Sigmoid colon (tissue), 7 donors: Measurements from ENCODE around the gene C12orf43. TPM values are rescaled to one million over a fixed set of nuclear protein-coding genes. Genes with fewer than 3 reads are reported as not detected.

Experiments used
- DNase-seq: peaks from one replicate; pipeline ENCODE4 v3.0.0-alpha.2; 2019
- H3K27ac ChIP-seq, 4 donors: fragments of 200-600 bp; sonication (generic); one replicate each; pipeline ENCODE4 v1.5.1; 2016 to 2019; ENCODE audit warnings: mild to moderate bottlenecking in 1 of 4
- H3K27me3 ChIP-seq, 3 donors: fragments of 200-600 bp; sonication (generic); one replicate each; pipeline ENCODE4 v1.5.1; 2019; ENCODE audit warnings: mild to moderate bottlenecking in 1 of 3
- H3K36me3 ChIP-seq, 4 donors: fragments of 200-600 bp; sonication (generic); one replicate each; pipeline ENCODE4 v1.5.1; 2016 to 2019
- H3K4me1 ChIP-seq, 4 donors: fragments of 200-600 bp; sonication (generic); one replicate each; pipeline ENCODE4 v1.5.1; 2017 to 2019
- H3K4me3 ChIP-seq, 4 donors: fragments of 200-600 bp; sonication (generic); one replicate each; pipeline ENCODE4 v1.5.1; 2017 to 2019; ENCODE audit warnings: mild to moderate bottlenecking in 2 of 4, moderate library complexity in 1 of 4
- H3K9me3 ChIP-seq, 4 donors: fragments of 200-600 bp in 3 of 4; sonication (generic) in 3 of 4; one replicate each; pipeline versions ENCODE4 v1.5.1 to v1.6.1; 2013 to 2019
- EP300 ChIP-seq, 4 donors: sonication (generic); formaldehyde crosslinking; IDR thresholded peaks; one replicate each; pipeline ENCODE4 v1.6.1; 2017; ENCODE audit warnings: antibody characterized with exemption in 4 of 4
- POLR2A ChIP-seq, 2 donors: fragments of 450-650 bp; IDR thresholded peaks; one replicate each; pipeline ENCODE4 v1.6.1; 2016; ENCODE audit warnings: antibody characterized with exemption in 2 of 2, mild to moderate bottlenecking in 2 of 2, moderate library complexity in 2 of 2
- POLR2AphosphoS5 ChIP-seq, 4 donors: sonication (generic); formaldehyde crosslinking; IDR thresholded peaks; one replicate each; pipeline ENCODE4 v1.6.1; 2017; ENCODE audit warnings: antibody characterized with exemption in 4 of 4
- WGBS, 2 donors: extraction: QIAGEN DNeasy Blood & Tissue Kit; methylation state at CpG; one replicate each; pipeline ENCODE4 v1.1.7; 2013; 5-methylcytosine and 5-hydroxymethylcytosine counted together
- intact Hi-C: fragments of 100-400 bp; cut with DNase I; formaldehyde crosslinking; loops from one replicate; pipeline ENCODE4 v1.15.1; 2023
- polyA plus RNA-seq, 3 donors: library from polyadenylated mRNA; stranded (reverse); fragments of 200-250 nt; gene quantifications; one replicate each; pipeline ENCODE4 v1.2.3, GENCODE V29; 2013
- total RNA-seq, 4 donors: library from RNA; depleted of rRNA; stranded (reverse); fragments of >200 nt; gene quantifications; one replicate each; pipeline ENCODE4 v1.1.0, GENCODE V29; 2016
- TF ChIP-seq, protein P1 (sequence below), 4 experiments: fragments of 450-650 bp in 3 of 4; fragments of 200-600 bp in 1 of 4; IDR thresholded peaks; one replicate each; pipeline ENCODE4 v1.5.1; 2016 to 2019; ENCODE audit warnings: antibody characterized with exemption in 4 of 4, mild to moderate bottlenecking in 3 of 4, moderate library complexity in 2 of 4
- donor health status: healthy with polysubstance abuse.
- donor health status: Bipolar disorder and iron deficiency.
- donor health status: healthy.

Gene C12orf43
- total and polyA plus RNA-seq, 7 donors: 7.9 to 25.8 (median 12.5) TPM

DNA sequence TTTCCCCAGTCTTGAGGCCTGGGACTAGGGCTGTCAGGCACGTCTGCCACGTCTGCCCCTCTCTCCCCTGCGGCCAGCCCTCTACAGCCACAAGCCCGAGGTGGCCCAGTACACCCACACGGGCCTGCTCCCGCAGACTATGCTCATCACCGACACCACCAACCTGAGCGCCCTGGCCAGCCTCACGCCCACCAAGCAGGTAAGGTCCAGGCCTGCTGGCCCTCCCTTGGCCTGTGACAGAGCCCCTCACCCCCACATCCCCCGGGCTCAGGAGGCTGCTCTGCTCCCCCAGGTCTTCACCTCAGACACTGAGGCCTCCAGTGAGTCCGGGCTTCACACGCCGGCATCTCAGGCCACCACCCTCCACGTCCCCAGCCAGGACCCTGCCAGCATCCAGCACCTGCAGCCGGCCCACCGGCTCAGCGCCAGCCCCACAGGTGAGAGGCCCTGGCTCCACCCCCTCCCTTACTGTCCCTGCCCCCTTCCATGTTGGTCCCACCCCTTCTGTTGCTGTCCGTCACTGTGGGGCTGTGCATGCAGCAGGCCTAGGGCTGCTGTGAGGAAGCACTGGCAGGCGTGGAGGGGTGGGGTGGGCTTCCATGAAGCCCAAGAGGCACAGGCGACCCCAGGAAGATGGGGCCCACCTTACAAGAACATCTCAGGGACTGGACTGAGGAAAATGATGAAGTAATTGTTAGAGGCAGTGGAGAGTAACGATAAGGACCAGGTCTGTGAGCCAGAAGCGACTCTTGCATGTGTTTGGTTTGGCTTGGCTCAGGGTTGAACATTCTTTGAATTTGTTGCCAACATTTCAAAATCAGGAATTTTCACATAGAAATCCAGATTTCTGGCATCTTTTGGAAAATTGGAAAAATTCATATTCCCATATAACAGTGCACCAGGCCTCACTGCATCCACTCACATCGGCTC is 16.8 kb downstream of the C12orf43 start:
- no peaks in the 10 kb centered on the region for H3K4me1 ChIP-seq
- TF ChIP-seq POLR2AphosphoS5 (IDR thresholded peaks at IDR 0.05): no peak
- TF ChIP-seq POLR2A (IDR thresholded peaks at IDR 0.05): no peak
- TF ChIP-seq, protein P1, sequence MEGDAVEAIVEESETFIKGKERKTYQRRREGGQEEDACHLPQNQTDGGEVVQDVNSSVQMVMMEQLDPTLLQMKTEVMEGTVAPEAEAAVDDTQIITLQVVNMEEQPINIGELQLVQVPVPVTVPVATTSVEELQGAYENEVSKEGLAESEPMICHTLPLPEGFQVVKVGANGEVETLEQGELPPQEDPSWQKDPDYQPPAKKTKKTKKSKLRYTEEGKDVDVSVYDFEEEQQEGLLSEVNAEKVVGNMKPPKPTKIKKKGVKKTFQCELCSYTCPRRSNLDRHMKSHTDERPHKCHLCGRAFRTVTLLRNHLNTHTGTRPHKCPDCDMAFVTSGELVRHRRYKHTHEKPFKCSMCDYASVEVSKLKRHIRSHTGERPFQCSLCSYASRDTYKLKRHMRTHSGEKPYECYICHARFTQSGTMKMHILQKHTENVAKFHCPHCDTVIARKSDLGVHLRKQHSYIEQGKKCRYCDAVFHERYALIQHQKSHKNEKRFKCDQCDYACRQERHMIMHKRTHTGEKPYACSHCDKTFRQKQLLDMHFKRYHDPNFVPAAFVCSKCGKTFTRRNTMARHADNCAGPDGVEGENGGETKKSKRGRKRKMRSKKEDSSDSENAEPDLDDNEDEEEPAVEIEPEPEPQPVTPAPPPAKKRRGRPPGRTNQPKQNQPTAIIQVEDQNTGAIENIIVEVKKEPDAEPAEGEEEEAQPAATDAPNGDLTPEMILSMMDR (IDR thresholded peaks at IDR 0.05): no peak
- TF ChIP-seq EP300 (IDR thresholded peaks at IDR 0.05): no peak
- H3K9me3 ChIP-seq: no peaks in the 10 kb centered on the region
- H3K4me3 ChIP-seq: no peak overlapping the region
- peaks cover 7 to 31% (median 15%) of the 10 kb centered on the region in 4 donors for H3K36me3 ChIP-seq
- H3K27me3 ChIP-seq: peaks cover 0 to 12% (median 0%) of the 10 kb centered on the region in 3 donors
- intact Hi-C loops: no loop called here
- WGBS, 2 donors: 67 to 85% methylated on average over 23 of the region's 23 CpGs
- H3K27ac ChIP-seq: no peak overlapping the region
- DNase-seq: no peak

DNA sequence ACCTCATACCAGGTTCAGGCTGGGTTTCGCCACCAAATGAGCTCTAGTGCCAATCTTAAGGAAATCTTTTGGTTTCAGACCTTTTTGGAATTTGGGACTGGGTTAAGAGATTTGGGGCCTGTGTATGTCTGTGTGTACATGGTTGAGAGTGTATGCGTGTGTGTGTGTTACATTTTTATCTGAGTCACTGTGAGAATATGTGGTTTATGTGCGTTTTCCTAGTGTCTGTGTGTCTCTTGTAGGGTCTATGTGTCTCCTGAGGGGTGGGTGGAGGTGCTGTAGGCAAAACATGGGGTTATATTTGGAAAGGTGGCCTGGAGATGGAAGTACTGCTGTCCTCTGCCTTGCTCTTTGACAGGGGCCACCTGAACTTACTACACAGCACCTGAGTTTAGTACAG is 17.9 kb downstream of the C12orf43 start:
- H3K4me1 ChIP-seq: no peaks in the 10 kb centered on the region
- H3K9me3 ChIP-seq: no peaks in the 10 kb centered on the region
- no peak for TF ChIP-seq POLR2A (IDR thresholded peaks at IDR 0.05)
- no peak for TF ChIP-seq EP300 (IDR thresholded peaks at IDR 0.05)
- TF ChIP-seq POLR2AphosphoS5 (IDR thresholded peaks at IDR 0.05): no peak
- TF ChIP-seq, protein P1 (IDR thresholded peaks at IDR 0.05): no peak
- peaks cover 0 to 21% (median 5%) of the 10 kb centered on the region in 4 donors for H3K36me3 ChIP-seq
- H3K27ac ChIP-seq: no peak overlapping the region
- 87 to 90% methylated on average over 3 of the region's 3 CpGs for WGBS, 2 donors
- intact Hi-C loops: no loop called here
- no peak for DNase-seq
- no peak overlapping the region for H3K4me3 ChIP-seq
- peaks cover 0 to 12% (median 0%) of the 10 kb centered on the region in 3 donors for H3K27me3 ChIP-seq

GRCh38 chr12:120997448-120997847 is 18.8 kb downstream of the C12orf43 start:
- H3K27me3 ChIP-seq: peaks cover 0 to 12% (median 0%) of the 10 kb centered on the region in 3 donors
- no peaks in the 10 kb centered on the region for H3K9me3 ChIP-seq
- H3K4me1 ChIP-seq: no peaks in the 10 kb centered on the region
- no peak overlapping the region for H3K4me3 ChIP-seq
- TF ChIP-seq, protein P1 (IDR thresholded peaks at IDR 0.05): no peak
- no peak for TF ChIP-seq POLR2AphosphoS5 (IDR thresholded peaks at IDR 0.05)
- TF ChIP-seq POLR2A (IDR thresholded peaks at IDR 0.05): no peak
- no peak for TF ChIP-seq EP300 (IDR thresholded peaks at IDR 0.05)
- 89 to 94% methylated on average over 9 of the region's 9 CpGs for WGBS, 2 donors
- intact Hi-C loops: no loop called here
- no peak for DNase-seq
- H3K36me3 ChIP-seq: peaks cover 0 to 11% (median 2%) of the 10 kb centered on the region in 4 donors
- no peak overlapping the region for H3K27ac ChIP-seq

DNA sequence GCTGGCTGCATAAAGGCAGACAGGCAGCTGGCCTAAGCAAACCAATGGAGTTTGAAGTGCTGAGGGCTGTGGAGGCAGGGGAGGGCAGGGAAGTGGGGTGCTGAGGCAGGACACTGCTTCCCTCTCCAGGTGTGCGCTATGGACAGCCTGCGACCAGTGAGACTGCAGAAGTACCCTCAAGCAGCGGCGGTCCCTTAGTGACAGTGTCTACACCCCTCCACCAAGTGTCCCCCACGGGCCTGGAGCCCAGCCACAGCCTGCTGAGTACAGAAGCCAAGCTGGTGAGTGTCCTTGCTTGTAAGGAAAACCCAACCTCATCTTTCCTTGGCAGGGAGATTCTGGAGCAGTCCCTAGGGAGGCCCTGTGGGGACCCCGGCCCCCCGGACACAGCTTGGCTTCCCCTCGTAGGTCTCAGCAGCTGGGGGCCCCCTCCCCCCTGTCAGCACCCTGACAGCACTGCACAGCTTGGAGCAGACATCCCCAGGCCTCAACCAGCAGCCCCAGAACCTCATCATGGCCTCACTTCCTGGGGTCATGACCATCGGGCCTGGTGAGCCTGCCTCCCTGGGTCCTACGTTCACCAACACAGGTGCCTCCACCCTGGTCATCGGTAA is 20.0 kb downstream of the C12orf43 start:
- WGBS, 2 donors: 90 to 93% methylated on average over 11 of the region's 11 CpGs
- no peak for DNase-seq
- Histone ChIP-seq H3K9me3 (no peaks in the 10 kb centered on the region), H3K36me3 (peaks cover 0 to under 1% (median 0%) of the 10 kb centered on the region in 4 donors), H3K4me1 (no peaks in the 10 kb centered on the region), H3K4me3 (no peak overlapping the region), H3K27ac (no peak overlapping the region), H3K27me3 (peaks cover 0 to 12% (median 0%) of the 10 kb centered on the region in 3 donors)
- TF ChIP-seq POLR2A (IDR thresholded peaks at IDR 0.05) (no peak), EP300 (IDR thresholded peaks at IDR 0.05) (no peak), POLR2AphosphoS5 (IDR thresholded peaks at IDR 0.05) (no peak)
- TF ChIP-seq, protein P1 (IDR thresholded peaks at IDR 0.05): no peak
- intact Hi-C loops: no loop called here
